BE2C (cell line): ENCODE results near the gene TRPM5.

Experiments used
- DNase-seq: peaks from one replicate; pipeline ENCODE4 v3.0.0-alpha.2; 2020
- H3K27me3 ChIP-seq: fragments of 250-450 bp; sonication (Bioruptor Pico); 2 replicates; pipeline ENCODE4 v1.5.1; 2020; ENCODE audit warnings: mild to moderate bottlenecking
- H3K36me3 ChIP-seq: fragments of 250-450 bp; sonication (Bioruptor Pico); 2 replicates; pipeline ENCODE4 v1.5.1; 2020; ENCODE audit warnings: mild to moderate bottlenecking
- H3K4me1 ChIP-seq: fragments of 250-450 bp; sonication (Bioruptor Pico); 2 replicates; pipeline ENCODE4 v1.5.1; 2020
- H3K4me3 ChIP-seq: 2 replicates; pipeline ENCODE4 v1.5.1; 2011; ENCODE audit warnings: low read depth, low read length
- H3K9me3 ChIP-seq: fragments of 250-450 bp; sonication (Bioruptor Pico); 2 replicates; pipeline ENCODE4 v1.5.1; 2020
- CTCF ChIP-seq: IDR thresholded peaks from 2 replicates; pipeline ENCODE4 v1.5.1; 2012; ENCODE audit warnings: mild to moderate bottlenecking, low read depth, low read length

The TRPM5 gene

GRCh38 chr11:2408671-2409070 is 35.6 kb downstream of the TRPM5 start:
- Histone ChIP-seq H3K27me3 (no peaks in the 10 kb centered on the region), H3K36me3 (no peaks in the 10 kb centered on the region), H3K9me3 (no peaks in the 10 kb centered on the region), H3K4me3 (no peak overlapping the region), H3K4me1 (peaks cover 14% of the 10 kb centered on the region)
- no peak for TF ChIP-seq CTCF
- no peak for DNase-seq

- no peak for DNase-seq
- Histone ChIP-seq H3K4me3 (no peak overlapping the region), H3K36me3 (peaks cover 10% of the 10 kb centered on the region), H3K9me3 (no peaks in the 10 kb centered on the region), H3K4me1 (peaks cover 14% of the 10 kb centered on the region), H3K27me3 (no peaks in the 10 kb centered on the region)
- no peak for TF ChIP-seq CTCF
Observed at GRCh38 chr11:2406878-2407410, 37.4 kb downstream of the TRPM5 start.

- no peak overlapping the region for H3K4me3 ChIP-seq
- DNase-seq = no peak
- H3K4me1 ChIP-seq = peaks cover 14% of the 10 kb centered on the region
- H3K36me3 ChIP-seq = peaks cover 10% of the 10 kb centered on the region
- H3K27me3 ChIP-seq = no peaks in the 10 kb centered on the region
- no peak for TF ChIP-seq CTCF
- no peaks in the 10 kb centered on the region for H3K9me3 ChIP-seq
Observed at GRCh38 chr11:2406451-2406850, 37.9 kb downstream of the TRPM5 start.

- TF ChIP-seq CTCF = no peak
- Histone ChIP-seq H3K4me1 (peaks cover 9% of the 10 kb centered on the region), H3K4me3 (no peak overlapping the region), H3K36me3 (peaks cover 10% of the 10 kb centered on the region), H3K9me3 (no peaks in the 10 kb centered on the region), H3K27me3 (no peaks in the 10 kb centered on the region)
- DNase-seq = no peak
Observed at GRCh38 chr11:2404735-2405196, 39.5 kb downstream of the TRPM5 start.

GRCh38 chr11:2402890-2403645 is 41.2 kb downstream of the TRPM5 start:
- Histone ChIP-seq H3K9me3 (no peaks in the 10 kb centered on the region), H3K36me3 (peaks cover 10% of the 10 kb centered on the region), H3K4me1 (no peaks in the 10 kb centered on the region; the same call in 1 of the 2 replicates), H3K4me3 (no peak overlapping the region), H3K27me3 (no peaks in the 10 kb centered on the region)
- no peak for DNase-seq
- TF ChIP-seq CTCF = no peak

GRCh38 chr11:2402106-2402505 is 42.2 kb downstream of the TRPM5 start:
- H3K27me3 ChIP-seq = no peaks in the 10 kb centered on the region
- H3K4me3 ChIP-seq = no peak overlapping the region
- no peak for TF ChIP-seq CTCF
- H3K9me3 ChIP-seq = no peaks in the 10 kb centered on the region
- H3K4me1 ChIP-seq = no peaks in the 10 kb centered on the region; the same call in 1 of the 2 replicates
- DNase-seq = no peak
- peaks cover 10% of the 10 kb centered on the region for H3K36me3 ChIP-seq
